Neural progenitor cell (in vitro differentiated cells): ENCODE data around the gene CCNI2. TPM values are rescaled to one million over a fixed set of nuclear protein-coding genes. Genes with fewer than 3 reads are reported as not detected.
"Not testable (repeated sequence)": the region's sequence is repeated elsewhere in the genome, so short reads cannot be mapped to it uniquely, and the experiment has no call there.

Source experiments
- DNase-seq: peaks from one replicate; pipeline ENCODE4 v3.0.0-alpha.2; 2016; ENCODE audit warnings: low spot score
- H2AFZ ChIP-seq: fragments of 200-600 bp; sonication (generic); replicated peaks from 2 replicates; pipeline ENCODE4 v1.6.1; 2016; ENCODE audit warnings: antibody characterized with exemption
- H3F3A ChIP-seq: fragments of 200-600 bp; sonication (generic); 2 replicates; pipeline ENCODE4 v1.6.1; 2016; ENCODE audit warnings: antibody characterized with exemption, low read depth
- H3K27ac ChIP-seq: fragments of 200-600 bp; sonication (generic); 2 replicates; pipeline ENCODE4 v1.5.1; 2016; ENCODE audit warnings: mild to moderate bottlenecking
- H3K27me3 ChIP-seq: fragments of 200-600 bp; sonication (generic); 2 replicates; pipeline ENCODE4 v1.6.1; 2016; ENCODE audit warnings: mild to moderate bottlenecking, moderate library complexity
- H3K36me3 ChIP-seq: fragments of 200-600 bp; sonication (generic); 2 replicates; pipeline ENCODE4 v1.5.1; 2016
- H3K4me1 ChIP-seq: fragments of 200-600 bp; sonication (generic); 2 replicates; pipeline ENCODE4 v1.6.1; 2016; ENCODE audit warnings: mixed run types
- H3K4me2 ChIP-seq: fragments of 200-600 bp; sonication (generic); 2 replicates; pipeline ENCODE4 v1.6.1; 2016
- H3K4me3 ChIP-seq: fragments of 200-600 bp; sonication (generic); 2 replicates; pipeline ENCODE4 v1.5.1; 2016
- H3K79me2 ChIP-seq: fragments of 200-600 bp; sonication (generic); 2 replicates; pipeline ENCODE4 v1.6.1; 2016; ENCODE audit warnings: low read depth
- H3K9ac ChIP-seq: fragments of 200-600 bp; sonication (generic); 2 replicates; pipeline ENCODE4 v1.6.1; 2016
- H3K9me3 ChIP-seq: fragments of 200-600 bp; sonication (generic); 2 replicates; pipeline ENCODE4 v1.5.1; 2016; ENCODE audit warnings: low read depth
- H4K20me1 ChIP-seq: fragments of 200-600 bp; sonication (generic); 2 replicates; pipeline ENCODE4 v1.6.1; 2016; ENCODE audit warnings: low read depth
- H3K27ac Mint-ChIP-seq: 3 replicates; pipeline ENCODE4 v1.8.0; 2021; ENCODE audit warnings: mixed read lengths
- H3K27me3 Mint-ChIP-seq: 2 replicates; pipeline ENCODE4 v1.8.0; 2022; ENCODE audit warnings: low read depth, mild to moderate bottlenecking, inconsistent platforms, moderate library complexity, mixed read lengths; ENCODE audit not compliant: insufficient read depth
- H3K36me3 Mint-ChIP-seq: 3 replicates; pipeline ENCODE4 v1.8.0; 2021; ENCODE audit warnings: mixed read lengths
- H3K4me1 Mint-ChIP-seq: 3 replicates; pipeline ENCODE4 v1.8.0; 2021; ENCODE audit warnings: mixed read lengths
- H3K4me3 Mint-ChIP-seq: 3 replicates; pipeline ENCODE4 v1.8.0; 2021; ENCODE audit warnings: mild to moderate bottlenecking, moderate library complexity, mixed read lengths
- H3K9me3 Mint-ChIP-seq: 3 replicates; pipeline ENCODE4 v1.8.0; 2020; ENCODE audit warnings: mixed read lengths
- CTCF ChIP-seq: fragments of 200-600 bp; sonication (generic); IDR thresholded peaks from 2 replicates; pipeline ENCODE4 v1.5.1; 2017; ENCODE audit warnings: antibody characterized with exemption, mild to moderate bottlenecking
- EZH2 ChIP-seq: fragments of 200-600 bp; sonication (generic); IDR thresholded peaks from 2 replicates; pipeline ENCODE4 v1.6.1; 2017; ENCODE audit warnings: antibody characterized with exemption, mild to moderate bottlenecking, moderate library complexity
- EZH2phosphoT487 ChIP-seq: fragments of 200-600 bp; sonication (generic); IDR thresholded peaks from 2 replicates; pipeline ENCODE4 v1.6.1; 2017; ENCODE audit warnings: antibody characterized with exemption
- total RNA-seq: library from RNA; depleted of rRNA; stranded (reverse); fragments of >200 nt; gene quantifications from 2 replicates; pipeline ENCODE4 v1.2.3, GENCODE V29; 2015; ENCODE audit warnings: low replicate concordance

The CCNI2 gene
- total RNA-seq, 1 donor from 2014 or later = not detected

GRCh38 chr5:132802044-132802684 is 54.9 kb downstream of the CCNI2 start:
- H3K9ac ChIP-seq = no peak overlapping the region
- Mint-ChIP-seq H3K36me3 (no peaks in the 10 kb centered on the region), H3K27ac (no peak overlapping the region), H3K9me3 (peaks cover 3% of the 10 kb centered on the region), H3K4me3 (no peak overlapping the region), H3K4me1 (peaks cover 9% of the 10 kb centered on the region), H3K27me3 (peaks cover 6% of the 10 kb centered on the region)
- H3K4me3 ChIP-seq = no peak overlapping the region
- no peaks in the 10 kb centered on the region for H3F3A ChIP-seq
- H3K79me2 ChIP-seq = no peaks in the 10 kb centered on the region
- no peaks in the 10 kb centered on the region for H4K20me1 ChIP-seq
- H2AFZ ChIP-seq = no peak overlapping the region
- H3K4me1 ChIP-seq = peaks cover 14% of the 10 kb centered on the region
- H3K27me3 ChIP-seq = no peaks in the 10 kb centered on the region
- no peak for DNase-seq
- H3K9me3 ChIP-seq = no peaks in the 10 kb centered on the region
- no peak overlapping the region for H3K4me2 ChIP-seq
- TF ChIP-seq EZH2 (no peak), EZH2phosphoT487 (no peak), CTCF (no peak)
- no peak overlapping the region for H3K27ac ChIP-seq
- H3K36me3 ChIP-seq = no peaks in the 10 kb centered on the region

- H3F3A ChIP-seq, H3K27ac Mint-ChIP-seq, H3K9me3 ChIP-seq, H3K4me2 ChIP-seq, DNase-seq, H4K20me1 ChIP-seq, H3K4me3 Mint-ChIP-seq, H3K9me3 Mint-ChIP-seq, H3K36me3 ChIP-seq, H3K79me2 ChIP-seq, H3K27me3 ChIP-seq, H3K9ac ChIP-seq, H3K27ac ChIP-seq, H2AFZ ChIP-seq, H3K27me3 Mint-ChIP-seq, H3K4me3 ChIP-seq, H3K36me3 Mint-ChIP-seq: not testable (repeated sequence)
- H3K4me1 ChIP-seq = peaks cover 18% of the 10 kb centered on the region
- peaks cover 14% of the 10 kb centered on the region for H3K4me1 Mint-ChIP-seq
Observed at GRCh38 chr5:132802685-132803066, 55.5 kb downstream of the CCNI2 start.

Other genes starting within 250 kb of the CCNI2 start
- gene IL5, start 203.9 kb upstream of the CCNI2 start, total RNA-seq = not detected in 2 replicates
- 34.6 and 48.2 TPM in 2 replicates for gene RAD50, start 190.4 kb upstream of the CCNI2 start, total RNA-seq
- gene IL13, start 89.3 kb upstream of the CCNI2 start, total RNA-seq = not detected in 2 replicates
- not detected in 2 replicates for gene IL4, start 73.4 kb upstream of the CCNI2 start, total RNA-seq
- 13.9 and 27.6 TPM in 2 replicates for gene KIF3A, start 9.9 kb upstream of the CCNI2 start, total RNA-seq
- gene SEPTIN8, start 29.8 kb downstream of the CCNI2 start, total RNA-seq = 39.9 and 50.1 TPM in 2 replicates
- gene SOWAHA, start 65.9 kb downstream of the CCNI2 start, total RNA-seq = 0.03 TPM in 1 of 2 replicates, not detected in the other
- gene SHROOM1, start 83.2 kb downstream of the CCNI2 start, total RNA-seq = 0.36 and 2.0 TPM in 2 replicates
- 0.46 and 0.82 TPM in 2 replicates for gene GDF9, start 119.0 kb downstream of the CCNI2 start, total RNA-seq
- gene UQCRQ, start 119.2 kb downstream of the CCNI2 start, total RNA-seq = 45.0 and 63.1 TPM in 2 replicates
- 3.5 and 3.6 TPM in 2 replicates for gene LEAP2, start 126.2 kb downstream of the CCNI2 start, total RNA-seq
- 48.7 and 63.6 TPM in 2 replicates for gene AFF4, start 216.2 kb downstream of the CCNI2 start, total RNA-seq